WTC11 (cell line): Measurements from ENCODE around the gene SAP30L. TPM values are rescaled to one million over a fixed set of nuclear protein-coding genes. Genes with fewer than 3 reads are reported as not detected.

Experiments
- ATAC-seq: fragments of 200-7000 bp; cut with Tn5 transposase; 2 replicates; pipeline ENCODE4 v1.10.0; 2021; ENCODE audit warnings: mild to moderate bottlenecking, moderate library complexity
- CTCF ChIA-PET: fragments of 300-600 bp; sonication (Branson Sonifier 250); formaldehyde crosslinking; loops from one replicate; lab custom pipeline; 2021; ENCODE audit warnings: antibody characterized with exemption; lab: Charles Lee
- POLR2A ChIA-PET: fragments of 350-600 bp; sonication (Branson Sonifier 250); formaldehyde crosslinking; loops from one replicate; lab custom pipeline; 2021; ENCODE audit warnings: antibody characterized with exemption; lab: Charles Lee
- DNase-seq: peaks from one replicate; pipeline ENCODE4 v3.0.0; 2021; ENCODE audit warnings: low spot score
- H3K27ac Mint-ChIP-seq: 2 replicates; pipeline ENCODE4 v1.8.0; 2021; ENCODE audit warnings: mixed read lengths
- H3K27me3 Mint-ChIP-seq: 2 replicates; pipeline ENCODE4 v1.8.0; 2021; ENCODE audit warnings: low read depth, mild to moderate bottlenecking, moderate library complexity, mixed read lengths
- H3K36me3 Mint-ChIP-seq: 2 replicates; pipeline ENCODE4 v1.8.0; 2021; ENCODE audit warnings: mixed read lengths
- H3K4me1 Mint-ChIP-seq: 2 replicates; pipeline ENCODE4 v1.8.0; 2022; ENCODE audit warnings: mixed read lengths
- H3K4me3 Mint-ChIP-seq: 2 replicates; pipeline ENCODE4 v1.8.0; 2021; ENCODE audit warnings: mild to moderate bottlenecking, moderate library complexity, mixed read lengths
- H3K9me3 Mint-ChIP-seq: 2 replicates; pipeline ENCODE4 v1.8.0; 2021; ENCODE audit warnings: mixed read lengths
- ATF2 ChIP-seq: sonication (generic); formaldehyde crosslinking; IDR thresholded peaks from 2 replicates; pipeline ENCODE4 v1.8.1; 2022; ENCODE audit warnings: low read depth, missing genetic modification reagents, borderline replicate concordance
- ATF3 ChIP-seq: sonication (generic); formaldehyde crosslinking; conservative IDR thresholded peaks from 2 replicates; pipeline ENCODE4 v1.8.1; 2022; ENCODE audit warnings: mild to moderate bottlenecking, missing genetic modification reagents
- CTCF ChIP-seq: fragments of 200-600 bp; IDR thresholded peaks from 2 replicates; pipeline ENCODE4 v1.8.0; 2022; ENCODE audit warnings: antibody characterized with exemption
- KAT7 ChIP-seq: sonication (generic); formaldehyde crosslinking; IDR thresholded peaks from 2 replicates; pipeline ENCODE4 v1.8.1; 2023; ENCODE audit warnings: missing genetic modification reagents, mild to moderate bottlenecking, borderline replicate concordance
- MAX ChIP-seq: sonication (generic); formaldehyde crosslinking; IDR thresholded peaks from 2 replicates; pipeline ENCODE4 v1.8.0; 2022; ENCODE audit warnings: mild to moderate bottlenecking, missing genetic modification reagents
- MLX ChIP-seq: sonication (generic); formaldehyde crosslinking; IDR thresholded peaks from 2 replicates; pipeline ENCODE4 v1.8.1; 2023; ENCODE audit warnings: mild to moderate bottlenecking, missing genetic modification reagents, moderate library complexity
- NR2C2 ChIP-seq: sonication (generic); formaldehyde crosslinking; IDR thresholded peaks from 2 replicates; pipeline ENCODE4 v1.8.0; 2022; ENCODE audit warnings: mild to moderate bottlenecking, missing genetic modification reagents
- NR3C1 ChIP-seq: sonication (generic); formaldehyde crosslinking; conservative IDR thresholded peaks from 2 replicates; pipeline ENCODE4 v1.8.1; 2023; ENCODE audit warnings: low read depth, mild to moderate bottlenecking, missing genetic modification reagents
- PRDM15 ChIP-seq: sonication (generic); formaldehyde crosslinking; IDR thresholded peaks from 2 replicates; pipeline ENCODE4 v1.8.0; 2022; ENCODE audit warnings: missing genetic modification reagents
- TP53 ChIP-seq: sonication (generic); formaldehyde crosslinking; IDR thresholded peaks from 2 replicates; pipeline ENCODE4 v1.8.1; 2023; ENCODE audit warnings: mild to moderate bottlenecking, missing genetic modification reagents
- USF1 ChIP-seq: sonication (generic); formaldehyde crosslinking; IDR thresholded peaks from 2 replicates; pipeline ENCODE4 v1.8.0; 2022; ENCODE audit warnings: mild to moderate bottlenecking, missing genetic modification reagents
- USF2 ChIP-seq: sonication (generic); formaldehyde crosslinking; IDR thresholded peaks from 2 replicates; pipeline ENCODE4 v1.8.1; 2023; ENCODE audit warnings: mild to moderate bottlenecking, missing genetic modification reagents, moderate library complexity
- ZBTB21 ChIP-seq: sonication (generic); formaldehyde crosslinking; IDR thresholded peaks from 2 replicates; pipeline ENCODE4 v1.8.1; 2023; ENCODE audit warnings: mild to moderate bottlenecking, missing genetic modification reagents, borderline replicate concordance
- total RNA-seq: library from RNA; stranded (reverse); gene quantifications from 3 replicates; pipeline ENCODE4 v1.2.3, GENCODE V29; 2021

SAP30L gene
- total RNA-seq, 1 experiment from 2014 or later, result 33.5 TPM

- Mint-ChIP-seq H3K4me3 (no peak overlapping the region), H3K27ac (no peak overlapping the region), H3K4me1 (peaks cover 47% of the 10 kb centered on the region), H3K9me3 (no peaks in the 10 kb centered on the region), H3K36me3 (no peaks in the 10 kb centered on the region), H3K27me3 (peaks cover 100% of the 10 kb centered on the region)
- POLR2A ChIA-PET, result no interaction called here
- ATAC-seq (no peak), DNase-seq (no peak)
- CTCF ChIA-PET, result interaction anchor here (1.1 to 1.3 kb wide), 3 partner anchors 10 to 147 kb away, joined by 3 to 4 read pairs (median 3); no protein-coding TSS in a partner anchor
- TF ChIP-seq USF1 (CRISPR knock-in tag), result no peak
- TF ChIP-seq ZBTB21 (CRISPR knock-in tag), result no peak
- TF ChIP-seq PRDM15 (CRISPR knock-in tag), result no peak
- no peak for TF ChIP-seq MAX (CRISPR knock-in tag)
- no peak for TF ChIP-seq USF2
- no peak for TF ChIP-seq NR3C1 (CRISPR knock-in tag)
- no peak for TF ChIP-seq TP53 (CRISPR knock-in tag)
- no peak for TF ChIP-seq NR2C2
- no peak for TF ChIP-seq KAT7 (CRISPR knock-in tag)
- no peak for TF ChIP-seq ATF2 (CRISPR knock-in tag)
- TF ChIP-seq ATF3 (CRISPR knock-in tag), result no peak
- TF ChIP-seq CTCF, result no peak
- TF ChIP-seq MLX (CRISPR knock-in tag), result no peak
Observed at GRCh38 chr5:154470947-154471870, 25.4 kb downstream of the SAP30L start.
